ENCODE results near the gene CCDC7. TPM values are rescaled to one million over a fixed set of nuclear protein-coding genes. Genes with fewer than 3 reads are reported as not detected.

CCDC7 gene
- total RNA-seq, 4 donors from 2014 or later: 15.1 to 72.3 (median 22.6) TPM

DNA sequence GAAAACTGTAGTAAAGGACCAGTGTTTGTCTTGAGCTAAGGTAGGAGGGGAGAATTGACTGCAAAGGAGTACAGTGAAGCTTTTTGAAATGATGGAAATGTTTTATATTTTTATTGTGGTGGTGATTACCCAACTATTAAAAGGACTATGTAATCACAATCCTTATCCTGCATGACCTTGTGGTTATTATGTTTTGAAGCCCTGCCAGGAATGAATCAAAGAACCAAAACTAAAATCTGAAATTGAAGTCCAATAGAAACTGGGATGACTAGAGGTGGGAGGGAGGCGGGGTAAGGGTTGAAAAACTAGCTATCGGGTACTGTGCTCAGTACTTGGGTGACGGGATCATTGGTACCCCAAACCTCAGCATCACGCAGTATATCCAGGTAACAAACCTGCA, 8.2 kb downstream of the CCDC7 start:
- no peak for DNase-seq (ENCODE audit: extremely low spot score)
- Histone ChIP-seq H3K4me1 (no peaks in the 10 kb centered on the region), H3K27me3 (no peaks in the 10 kb centered on the region), H3K9me3 (no peaks in the 10 kb centered on the region), H3K27ac (replicated peaks in 1 of 4) (no peak overlapping the region), H3K4me3 (no peak overlapping the region), H3K36me3 (peaks cover 6 to 49% (median 15%) of the 10 kb centered on the region in 4 donors)
- intact Hi-C loops (cut with DNase I): no loop called here
- TF ChIP-seq, protein P1, sequence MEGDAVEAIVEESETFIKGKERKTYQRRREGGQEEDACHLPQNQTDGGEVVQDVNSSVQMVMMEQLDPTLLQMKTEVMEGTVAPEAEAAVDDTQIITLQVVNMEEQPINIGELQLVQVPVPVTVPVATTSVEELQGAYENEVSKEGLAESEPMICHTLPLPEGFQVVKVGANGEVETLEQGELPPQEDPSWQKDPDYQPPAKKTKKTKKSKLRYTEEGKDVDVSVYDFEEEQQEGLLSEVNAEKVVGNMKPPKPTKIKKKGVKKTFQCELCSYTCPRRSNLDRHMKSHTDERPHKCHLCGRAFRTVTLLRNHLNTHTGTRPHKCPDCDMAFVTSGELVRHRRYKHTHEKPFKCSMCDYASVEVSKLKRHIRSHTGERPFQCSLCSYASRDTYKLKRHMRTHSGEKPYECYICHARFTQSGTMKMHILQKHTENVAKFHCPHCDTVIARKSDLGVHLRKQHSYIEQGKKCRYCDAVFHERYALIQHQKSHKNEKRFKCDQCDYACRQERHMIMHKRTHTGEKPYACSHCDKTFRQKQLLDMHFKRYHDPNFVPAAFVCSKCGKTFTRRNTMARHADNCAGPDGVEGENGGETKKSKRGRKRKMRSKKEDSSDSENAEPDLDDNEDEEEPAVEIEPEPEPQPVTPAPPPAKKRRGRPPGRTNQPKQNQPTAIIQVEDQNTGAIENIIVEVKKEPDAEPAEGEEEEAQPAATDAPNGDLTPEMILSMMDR (IDR thresholded peaks at IDR 0.05): no peak
- TF ChIP-seq EP300 (IDR thresholded peaks at IDR 0.05): no peak
- no peak for TF ChIP-seq POLR2AphosphoS5 (IDR thresholded peaks at IDR 0.05)
- TF ChIP-seq POLR2A (IDR thresholded peaks at IDR 0.05; ENCODE audit: low read depth): no peak
- 96% methylated on average over 4 of the region's 4 CpGs for WGBS

DNA sequence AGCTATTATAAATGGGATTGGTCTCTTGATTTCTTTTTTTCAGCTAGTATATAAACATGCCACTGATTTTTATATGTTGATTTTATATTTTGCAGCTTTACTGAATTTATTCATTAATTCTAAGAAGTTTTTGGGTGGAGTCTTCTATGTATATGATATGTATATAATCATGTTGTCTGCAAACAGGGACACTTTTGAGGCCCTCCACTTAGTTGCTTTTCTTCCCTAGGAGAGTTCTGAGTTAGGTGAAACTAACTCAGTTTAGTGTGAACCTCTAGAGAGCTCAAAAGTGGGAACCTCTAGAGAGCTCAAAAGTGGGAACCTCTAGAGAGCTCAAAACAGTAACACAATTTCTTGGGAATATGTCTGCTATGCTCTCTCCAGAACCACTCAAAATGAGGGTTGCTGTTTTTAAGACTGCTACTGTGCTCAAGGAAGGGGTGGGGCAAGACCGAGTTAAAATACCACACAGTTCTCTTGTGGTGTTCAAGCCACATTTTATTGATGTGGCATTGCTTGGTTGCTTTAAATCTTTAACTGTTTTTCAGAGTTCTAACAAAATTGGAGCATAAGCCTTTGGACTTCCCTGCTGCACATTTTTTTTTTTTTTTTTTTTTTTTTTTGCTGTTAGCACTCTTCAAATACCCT, 13.2 kb downstream of the CCDC7 start:
- H3K27me3 ChIP-seq: no peaks in the 10 kb centered on the region
- no peaks in the 10 kb centered on the region for H3K9me3 ChIP-seq
- TF ChIP-seq, protein P1 (IDR thresholded peaks at IDR 0.05): no peak
- no peak for TF ChIP-seq EP300 (IDR thresholded peaks at IDR 0.05)
- TF ChIP-seq POLR2A (IDR thresholded peaks at IDR 0.05; ENCODE audit: low read depth): no peak
- DNase-seq (ENCODE audit: extremely low spot score): no peak
- H3K4me3 ChIP-seq: no peak overlapping the region
- intact Hi-C loops (cut with DNase I): no loop called here
- peaks cover 1 to 34% (median 13%) of the 10 kb centered on the region in 4 donors for H3K36me3 ChIP-seq
- 89% methylated on average over 1 of the region's 1 CpG for WGBS
- H3K27ac ChIP-seq (replicated peaks in 1 of 4): no peak overlapping the region
- H3K4me1 ChIP-seq: no peaks in the 10 kb centered on the region

DNA sequence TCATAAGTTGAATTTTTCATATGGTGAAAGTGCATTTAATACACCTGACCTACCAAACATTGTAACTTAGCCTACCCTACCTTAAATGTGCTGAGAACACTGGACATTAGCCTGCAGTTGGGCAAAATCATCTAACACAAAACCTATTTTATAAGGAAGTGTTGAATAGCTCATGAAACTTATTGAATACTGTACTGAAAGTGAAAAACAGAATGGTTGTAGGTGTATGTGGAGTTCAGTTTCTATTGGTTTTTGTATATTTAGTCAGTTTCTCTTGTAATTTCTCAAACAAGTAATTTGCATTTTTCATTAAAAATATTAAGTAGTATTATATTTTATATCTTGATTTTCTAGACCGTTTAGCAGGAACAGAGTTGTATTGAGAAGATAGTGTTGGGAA, 15.3 kb downstream of the CCDC7 start:
- intact Hi-C loops (cut with DNase I): no loop called here
- no peaks in the 10 kb centered on the region for H3K4me1 ChIP-seq
- DNase-seq (ENCODE audit: extremely low spot score): no peak
- H3K27ac ChIP-seq (replicated peaks in 1 of 4): no peak overlapping the region
- H3K4me3 ChIP-seq: no peak overlapping the region
- peaks cover 0 to 22% (median 7%) of the 10 kb centered on the region in 4 donors for H3K36me3 ChIP-seq
- WGBS: 87% methylated on average over 1 of the region's 1 CpG
- H3K27me3 ChIP-seq: no peaks in the 10 kb centered on the region
- H3K9me3 ChIP-seq: no peaks in the 10 kb centered on the region
- TF ChIP-seq, protein P1 (IDR thresholded peaks at IDR 0.05): no peak
- TF ChIP-seq POLR2AphosphoS5 (IDR thresholded peaks at IDR 0.05) (no peak), EP300 (IDR thresholded peaks at IDR 0.05) (no peak), POLR2A (IDR thresholded peaks at IDR 0.05; ENCODE audit: low read depth) (no peak)

DNA sequence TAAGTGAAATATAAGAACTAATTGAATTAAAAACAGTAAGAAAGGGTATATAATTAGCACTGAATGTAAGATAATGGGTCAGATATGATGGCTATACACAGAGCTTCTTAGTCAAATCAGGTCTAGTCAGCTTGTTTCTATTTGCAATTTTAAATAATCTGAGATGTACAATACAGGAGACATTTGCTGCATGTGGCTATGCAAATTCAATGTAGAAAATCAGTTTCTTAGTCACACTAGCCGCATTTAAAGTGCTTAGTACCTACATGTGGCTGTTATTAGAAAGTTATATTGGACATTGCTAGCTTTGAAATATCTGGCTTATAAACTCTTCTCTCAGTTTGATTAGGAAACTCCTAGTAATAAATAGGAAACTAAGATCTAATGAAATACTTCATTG, 25.3 kb downstream of the CCDC7 start:
- Histone ChIP-seq H3K4me3 (no peak overlapping the region), H3K27ac (replicated peaks in 1 of 4) (no peak overlapping the region), H3K27me3 (no peaks in the 10 kb centered on the region), H3K4me1 (no peaks in the 10 kb centered on the region), H3K36me3 (peaks cover 0 to 26% (median 11%) of the 10 kb centered on the region in 4 donors), H3K9me3 (no peaks in the 10 kb centered on the region)
- TF ChIP-seq, protein P1 (IDR thresholded peaks at IDR 0.05): no peak
- TF ChIP-seq EP300 (IDR thresholded peaks at IDR 0.05) (no peak), POLR2AphosphoS5 (IDR thresholded peaks at IDR 0.05) (no peak), POLR2A (IDR thresholded peaks at IDR 0.05; ENCODE audit: low read depth) (no peak)
- 100% methylated on average over 1 of the region's 1 CpG for WGBS
- DNase-seq (ENCODE audit: extremely low spot score): no peak
- intact Hi-C loops (cut with DNase I): no loop called here

DNA sequence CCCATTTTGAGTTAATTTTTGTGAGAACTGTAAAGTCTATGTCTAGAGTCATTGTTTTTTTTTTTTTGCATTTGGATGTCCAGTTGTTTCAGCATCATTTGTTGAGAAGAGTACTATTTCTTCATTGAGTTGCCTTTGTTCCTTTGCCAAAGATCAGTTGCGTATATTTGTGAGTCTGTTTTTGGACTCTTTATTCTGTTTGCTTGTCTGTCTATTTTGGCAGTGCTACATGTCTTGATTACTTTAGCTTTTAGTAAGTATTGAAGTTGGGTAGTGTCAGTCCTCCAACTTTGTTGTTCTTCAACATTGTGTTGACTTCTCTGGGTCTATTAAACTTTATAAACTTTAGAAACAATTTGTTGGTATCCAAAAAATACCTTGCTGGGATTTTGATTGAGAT, 31.6 kb downstream of the CCDC7 start:
- 100% methylated on average over 1 of the region's 1 CpG for WGBS
- Histone ChIP-seq H3K36me3 (peaks cover 10 to 45% (median 12%) of the 10 kb centered on the region in 4 donors), H3K4me1 (no peaks in the 10 kb centered on the region), H3K27ac (replicated peaks in 1 of 4) (no peak overlapping the region), H3K27me3 (no peaks in the 10 kb centered on the region), H3K4me3 (no peak overlapping the region), H3K9me3 (peaks cover 0 to 14% (median 12%) of the 10 kb centered on the region in 4 donors)
- intact Hi-C loops (cut with DNase I): no loop called here
- TF ChIP-seq EP300 (IDR thresholded peaks at IDR 0.05) (no peak), POLR2AphosphoS5 (IDR thresholded peaks at IDR 0.05) (no peak), POLR2A (IDR thresholded peaks at IDR 0.05; ENCODE audit: low read depth) (no peak)
- TF ChIP-seq, protein P1 (IDR thresholded peaks at IDR 0.05): no peak
- no peak for DNase-seq (ENCODE audit: extremely low spot score)

All from esophagus muscularis mucosa (tissue), 4 donors.